HG03460 (cell line): Measurements from ENCODE around the gene TBPL2.
"Not testable (repeated sequence)": the region's sequence is repeated elsewhere in the genome, so short reads cannot be mapped to it uniquely, and the experiment has no call there.

Experiments
- ATAC-seq: cut with Tn5 transposase; IDR thresholded peaks from one replicate; pipeline ENCODE4 v1.9.1; 2021; ENCODE audit not compliant: unreplicated experiment

TBPL2 gene

DNA sequence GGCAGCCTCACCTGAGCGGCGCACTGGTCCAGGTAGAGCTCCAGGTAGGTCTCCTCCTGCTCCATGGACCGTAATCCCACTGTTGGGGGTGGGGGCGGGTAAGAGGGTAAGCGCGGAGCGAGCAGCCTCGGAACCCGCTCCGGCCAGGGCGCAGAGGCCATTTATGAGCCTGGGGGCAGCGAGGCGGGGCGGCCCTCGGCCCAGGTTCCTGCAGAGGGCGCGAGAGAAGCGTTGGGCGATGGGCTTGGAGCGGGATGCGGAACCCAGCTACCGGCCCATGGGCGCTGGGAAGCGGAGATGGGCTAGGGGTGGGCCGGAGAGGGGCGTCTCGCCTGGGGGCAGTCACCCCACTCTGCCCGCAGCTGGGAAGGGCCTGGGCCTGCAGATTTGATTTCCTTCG, at the start of gene TBPL2:
TBPL2 (minus strand) TSS at position 232 of the 400 bp plus-strand sequence; CDS start at position 65, 167 bp downstream.
- ATAC-seq: no peak

DNA sequence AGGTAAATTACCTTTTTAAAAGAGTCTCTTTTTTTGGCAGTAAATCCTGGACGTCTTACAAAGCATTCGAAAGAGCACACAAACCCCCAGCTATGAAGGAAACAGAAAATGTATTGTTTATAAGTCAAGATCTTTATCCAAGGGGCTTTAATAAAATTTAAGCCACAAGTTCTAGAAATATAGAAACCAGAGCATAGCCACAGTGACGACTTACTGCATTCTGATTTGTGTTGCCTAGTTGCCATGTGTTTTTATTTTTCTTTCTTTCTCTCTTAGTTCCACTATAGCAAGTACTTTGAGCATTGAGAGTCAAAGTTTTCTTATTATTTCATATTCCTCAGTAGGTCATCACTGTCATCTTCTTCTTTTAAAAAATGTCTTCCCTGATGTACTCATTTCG, 47.8 kb upstream of the TBPL2 start:
- ATAC-seq: no peak

- ATAC-seq: no peak
Observed at GRCh38 chr14:55482936-55483605, 42.7 kb upstream of the TBPL2 start.

DNA sequence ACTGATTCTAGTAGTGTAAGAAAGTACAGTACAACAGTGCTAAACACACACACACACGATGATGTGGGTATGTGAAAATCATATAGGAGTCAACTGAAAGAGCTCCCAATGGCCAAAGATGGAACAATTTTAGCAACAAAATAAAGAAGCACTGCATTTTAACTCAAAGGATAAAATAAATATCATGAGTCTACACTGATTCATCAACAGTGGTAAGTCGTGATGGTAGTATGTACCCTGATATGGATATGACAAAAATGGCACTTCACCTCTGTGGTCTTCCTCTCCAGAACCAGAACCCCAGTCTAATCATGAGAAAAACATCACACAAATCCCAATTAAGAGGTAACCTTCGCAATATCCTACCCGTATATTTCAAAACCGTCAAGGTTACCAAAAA, 41.4 kb upstream of the TBPL2 start:
- ATAC-seq: no peak

DNA sequence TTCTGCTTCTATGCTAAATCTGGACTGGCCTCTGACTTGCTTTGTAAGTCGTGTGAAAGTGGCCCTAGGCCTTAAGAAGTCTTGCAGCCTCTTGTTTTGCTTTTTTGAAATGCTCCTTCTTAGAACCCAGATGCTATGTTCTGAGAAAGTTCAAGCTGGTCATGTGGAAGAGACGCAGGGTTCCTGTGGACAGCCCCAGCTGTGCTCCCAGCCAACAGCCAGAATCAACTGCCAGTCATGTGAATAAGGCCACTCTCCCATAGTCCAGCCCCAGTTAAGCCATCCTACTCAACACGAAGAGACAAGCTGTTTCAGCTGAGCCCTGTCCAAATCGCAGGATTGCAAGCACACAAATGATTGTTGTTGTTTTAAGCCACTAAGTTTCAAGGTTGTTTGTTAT, 37.3 kb upstream of the TBPL2 start:
- ATAC-seq: no peak

DNA sequence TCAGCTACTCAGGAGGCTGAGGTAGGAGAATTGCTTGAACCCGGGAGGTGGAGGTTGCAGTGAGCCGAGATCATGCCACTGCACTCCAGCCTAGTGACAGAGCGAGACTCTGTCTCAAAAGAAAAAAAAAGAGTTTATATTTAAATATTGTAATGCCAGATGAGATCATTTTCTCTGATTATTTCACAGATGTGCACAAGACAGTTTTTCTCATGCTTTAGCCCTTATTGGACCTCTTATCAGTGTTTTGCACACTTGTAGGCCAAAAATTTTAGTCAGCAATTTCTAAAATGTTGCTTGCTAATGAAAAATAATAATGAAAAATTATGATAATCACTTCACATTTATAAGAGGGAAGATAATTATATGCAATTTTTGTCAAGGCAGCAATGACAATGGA, 36.0 kb upstream of the TBPL2 start:
- not testable (repeated sequence) for ATAC-seq

GRCh38 chr14:55473786-55474185, 33.4 kb upstream of the TBPL2 start:
- no peak for ATAC-seq

DNA sequence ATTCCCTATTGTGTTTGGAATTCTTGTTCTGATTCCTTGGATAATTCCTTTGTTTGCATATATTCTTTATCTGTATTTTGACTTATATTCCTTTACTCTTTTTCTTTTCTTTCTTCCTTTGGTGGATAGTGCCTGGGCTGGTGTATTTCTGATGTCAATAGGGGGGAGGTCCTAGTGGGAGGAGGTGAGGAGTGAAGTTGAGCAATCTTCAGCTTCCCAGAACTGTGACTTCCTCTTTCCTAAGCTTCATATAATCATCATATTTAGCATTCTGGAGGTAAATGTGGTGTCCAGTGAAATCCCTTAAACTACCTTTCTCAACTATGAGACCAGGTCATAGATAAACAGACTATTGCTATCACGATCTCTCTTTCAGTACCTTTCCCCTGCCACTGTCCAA, 29.6 kb upstream of the TBPL2 start:
- no peak for ATAC-seq

GRCh38 chr14:55467307-55467706, 26.9 kb upstream of the TBPL2 start:
- no peak for ATAC-seq

DNA sequence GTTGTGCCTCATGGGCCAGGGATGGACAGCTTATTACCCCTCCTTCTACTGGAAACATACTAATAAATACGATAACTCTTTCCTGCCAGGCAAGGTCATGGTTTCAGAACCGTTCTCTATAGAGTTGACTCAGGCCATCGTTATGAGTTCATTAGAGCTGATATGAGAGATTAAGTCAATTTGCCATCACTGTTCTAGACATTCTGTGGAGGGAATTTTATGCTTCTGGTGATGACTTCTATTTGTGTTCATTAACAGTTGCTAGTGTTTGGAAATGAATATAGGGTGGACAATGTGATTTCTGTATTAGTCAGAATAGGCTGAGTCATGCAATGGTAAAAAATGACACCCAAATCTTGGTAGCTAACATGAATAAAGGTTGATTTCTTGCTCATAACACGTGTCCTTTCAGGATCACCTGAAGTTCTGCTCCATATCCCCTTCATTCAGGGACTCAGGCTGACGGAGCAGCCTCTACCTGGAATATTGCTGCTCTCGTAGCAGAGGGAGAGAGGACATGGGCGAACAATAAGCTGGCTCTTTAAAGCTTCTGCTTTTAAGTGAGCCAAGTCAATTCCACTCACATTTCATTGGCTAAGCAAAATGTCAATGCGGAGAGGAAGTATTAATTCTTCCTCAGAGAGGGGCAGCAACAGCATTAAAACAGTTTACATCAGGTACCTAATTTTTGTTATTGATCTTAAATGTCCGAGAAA, 18.5 kb upstream of the TBPL2 start:
- peak; percentile 87 for ATAC-seq

DNA sequence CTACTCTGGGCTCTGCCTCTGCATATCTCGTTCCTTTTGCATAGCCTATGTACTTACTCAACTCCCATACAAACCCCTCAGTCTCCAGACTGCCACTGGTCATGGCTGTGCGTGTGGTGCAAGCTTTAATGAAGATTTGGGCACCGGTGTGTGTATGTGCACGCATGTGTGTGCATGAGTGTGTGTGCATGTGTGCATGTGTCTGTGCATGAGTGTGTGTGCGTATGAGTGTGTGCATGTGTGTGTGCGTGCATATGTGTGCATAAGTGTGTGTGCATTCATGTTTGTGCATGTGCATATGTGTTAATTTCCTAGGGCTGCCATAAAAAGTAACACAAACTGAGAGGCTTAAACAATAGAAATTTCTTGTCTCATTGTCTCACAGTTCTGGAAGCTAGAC, 17.1 kb upstream of the TBPL2 start:
- ATAC-seq: no peak

DNA sequence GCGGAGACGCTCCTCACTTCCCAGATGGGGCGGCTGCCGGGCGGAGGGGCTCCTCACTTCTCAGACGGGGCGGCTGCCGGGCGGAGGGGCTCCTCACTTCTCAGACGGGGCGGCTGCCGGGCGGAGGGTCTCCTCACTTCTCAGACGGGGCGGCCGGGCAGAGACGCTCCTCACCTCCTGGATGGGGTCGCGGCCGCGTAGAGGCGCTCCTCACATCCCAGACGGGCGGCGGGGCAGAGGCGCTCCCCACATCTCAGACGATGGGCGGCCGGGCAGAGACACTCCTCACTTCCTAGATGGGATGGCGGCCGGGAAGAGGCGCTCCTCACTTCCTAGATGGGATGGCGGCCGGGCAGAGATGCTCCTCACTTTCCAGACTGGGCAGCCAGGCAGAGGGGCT, 16.0 kb upstream of the TBPL2 start:
- ATAC-seq: not testable (repeated sequence)

DNA sequence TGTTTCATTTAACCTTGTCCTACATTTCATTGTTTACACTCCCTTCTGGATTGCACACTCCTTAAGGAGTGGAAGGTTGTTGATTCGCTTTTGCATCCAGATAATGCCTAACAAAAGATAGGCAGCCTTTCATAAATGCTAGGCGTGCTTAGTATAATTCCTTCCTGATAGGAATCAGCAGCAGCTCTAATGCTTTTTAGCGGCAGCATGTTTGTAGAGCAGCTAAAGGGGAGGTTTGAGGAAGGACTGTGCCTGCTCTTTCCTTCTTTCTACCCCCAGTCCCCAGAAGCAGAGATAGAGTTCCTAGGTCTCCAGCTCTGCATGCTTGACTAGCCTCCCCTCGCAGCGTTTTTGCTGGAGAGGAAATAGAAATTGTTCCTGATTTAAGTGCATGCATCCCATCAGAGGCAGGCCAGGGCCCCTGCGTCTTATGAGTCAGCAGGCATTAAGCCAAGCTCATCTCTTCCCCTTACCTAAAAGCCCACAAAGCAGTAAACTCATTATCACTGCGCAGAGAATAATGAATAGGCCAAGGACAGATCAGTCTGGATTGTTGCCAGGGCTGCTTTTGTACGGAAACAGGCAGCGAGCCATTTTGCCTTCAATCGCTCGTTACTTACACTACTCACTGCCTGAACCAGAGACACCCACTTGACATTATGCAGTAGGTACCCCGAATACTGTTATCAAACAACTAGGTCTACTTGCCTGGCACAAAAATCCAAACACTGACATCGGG, 14.0 kb upstream of the TBPL2 start:
- no peak for ATAC-seq

- ATAC-seq: no peak
Observed at GRCh38 chr14:55451950-55452349, 11.5 kb upstream of the TBPL2 start.

DNA sequence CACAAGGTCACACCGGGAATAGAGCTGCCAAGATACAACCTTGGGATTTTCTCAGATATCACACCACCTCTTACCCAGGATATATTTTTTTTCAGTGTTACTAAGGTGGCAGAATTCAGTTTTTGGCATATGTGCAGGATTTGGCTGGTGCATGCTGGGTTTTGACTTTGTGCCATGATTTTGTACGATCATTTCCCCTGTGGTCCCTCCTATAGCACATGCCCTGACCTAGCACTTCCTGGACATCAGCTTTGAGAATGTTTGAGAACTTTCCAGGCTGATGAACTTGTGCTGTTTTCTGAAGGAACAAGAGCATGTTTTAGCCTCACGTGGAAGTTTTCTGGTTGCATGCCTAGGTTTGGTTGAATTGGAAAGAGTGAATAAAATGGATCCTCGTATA, 11.0 kb upstream of the TBPL2 start:
- peak; percentile 16 for ATAC-seq

GRCh38 chr14:55450987-55451386, 10.6 kb upstream of the TBPL2 start:
- peak; percentile 62 for ATAC-seq

- ATAC-seq: no peak
Observed at GRCh38 chr14:55450539-55450938, 10.1 kb upstream of the TBPL2 start.

- no peak for ATAC-seq
Observed at GRCh38 chr14:55450124-55450523, 9.7 kb upstream of the TBPL2 start.

DNA sequence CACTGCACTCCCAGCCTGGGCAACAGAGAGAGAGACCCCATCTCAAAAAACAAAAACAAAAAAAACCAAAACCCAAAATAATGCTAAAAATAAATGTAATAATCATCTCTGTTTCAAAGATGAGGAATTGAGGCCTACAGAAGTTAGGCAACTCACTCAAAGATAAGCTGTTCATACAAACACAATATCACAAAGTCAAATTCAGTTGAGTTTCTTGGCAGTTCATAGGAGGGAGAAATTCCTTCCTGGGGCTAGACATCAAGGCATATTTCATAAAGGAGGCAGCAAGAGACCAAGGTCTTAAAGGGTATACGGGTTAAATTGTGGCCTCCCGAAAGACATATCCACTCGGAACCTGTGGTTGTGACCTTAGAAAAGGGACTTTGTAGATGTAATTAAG, 8.7 kb upstream of the TBPL2 start:
- ATAC-seq: no peak

GRCh38 chr14:55448141-55448614, 7.8 kb upstream of the TBPL2 start:
- no peak for ATAC-seq

- no peak for ATAC-seq
Observed at GRCh38 chr14:55446833-55447232, 6.4 kb upstream of the TBPL2 start.
